HepG2 (cell line): Measurements from ENCODE around the gene VSTM1. TPM values are rescaled to one million over a fixed set of nuclear protein-coding genes. Genes with fewer than 3 reads are reported as not detected.

Experiments used
- ATAC-seq: fragments of 200-7000 bp; cut with Tn5 transposase; 3 replicates; pipeline ENCODE4 v1.9.1; 2020; ENCODE audit warnings: mild to moderate bottlenecking, moderate library complexity
- BruUV-seq: library from RNA; stranded (reverse); fragments of 400-500 nt; replicated peaks from 2 replicates; lab custom pipeline; 2021; lab: Mats Ljungman, UMichigan
- CTCF ChIA-PET: fragments of 300-600 bp; formaldehyde crosslinking; extraction: SDS; loops from one replicate; lab custom pipeline; 2021; ENCODE audit warnings: low total read pairs, inconsistent platforms, low intra/inter-chr PET ratio; lab: Yijun Ruan, JAX
- POLR2A ChIA-PET: fragments of 350-600 bp; sonication (Branson Sonifier 250); formaldehyde crosslinking; loops from one replicate; lab custom pipeline; 2020; ENCODE audit warnings: antibody characterized with exemption, inconsistent platforms; lab: Yijun Ruan, JAX
- DNase-seq: peaks from one replicate; pipeline ENCODE4 v3.0.0-alpha.2; 2015; ENCODE audit warnings: low spot score
- FAIRE-seq: peaks from 3 replicates; lab custom pipeline; 2011; peaks lifted over from hg19 to GRCh38; lab: Jason Lieb, UNC
- H2AFZ ChIP-seq: one replicate; pipeline ENCODE4 v1.6.1; 2011; ENCODE audit warnings: low read length, inconsistent platforms
- H3K27ac ChIP-seq: fragments of 300-600 bp; 3 replicates; pipeline ENCODE4 v1.8.0; 2011; ENCODE audit warnings: mixed run types, mild to moderate bottlenecking, mixed read lengths, low read length, inconsistent platforms; ENCODE audit not compliant: insufficient read depth; ENCODE audit errors: extremely low read length
- H3K27me3 ChIP-seq, 2 experiments: fragments of 200-600 bp in 1 of 2; 2 replicates in 1 of 2; 3 replicates in 1 of 2; pipeline versions ENCODE4 v1.6.0 to v1.8.0; 2011; ENCODE audit warnings: low read length in 2 of 2, mild to moderate bottlenecking in 2 of 2, moderate library complexity in 2 of 2, inconsistent platforms in 1 of 2; ENCODE audit not compliant: insufficient read depth in 2 of 2, control insufficient read depth in 1 of 2
- H3K36me3 ChIP-seq, 2 experiments: fragments of 200-600 bp in 1 of 2; replicated peaks in 1 of 2; 2 replicates in 1 of 2; 3 replicates in 1 of 2; pipeline versions ENCODE4 v1.5.1 to v1.8.0; 2011; ENCODE audit warnings: low read length in 2 of 2, inconsistent platforms in 1 of 2; ENCODE audit not compliant: insufficient read depth in 2 of 2, control insufficient read depth in 1 of 2
- H3K4me1 ChIP-seq: 2 replicates; pipeline ENCODE4 v1.5.1; 2012; ENCODE audit warnings: low read length, inconsistent platforms; ENCODE audit not compliant: insufficient read depth
- H3K4me2 ChIP-seq: 2 replicates; pipeline ENCODE4 v1.6.0; 2011; ENCODE audit warnings: low read depth, low read length, inconsistent platforms
- H3K4me3 ChIP-seq, 3 experiments: fragments of 200-600 bp in 1 of 3; sonication (generic), shearing (Covaris generic) in 1 of 3; replicated peaks in 1 of 3; 2 replicates each; pipeline ENCODE4 v1.5.1; 2011 to 2016; ENCODE audit warnings: low read length in 3 of 3, inconsistent platforms in 2 of 3, low read depth in 2 of 3, mild to moderate bottlenecking in 2 of 3, control low read depth in 1 of 3, mixed read lengths in 1 of 3; ENCODE audit not compliant: insufficient read depth in 1 of 3
- H3K79me2 ChIP-seq: one replicate; pipeline ENCODE4 v1.6.1; 2011; ENCODE audit warnings: low read length, inconsistent platforms; ENCODE audit not compliant: insufficient read depth
- H3K9ac ChIP-seq: 2 replicates; pipeline ENCODE4 v1.6.0; 2011; ENCODE audit warnings: mild to moderate bottlenecking, low read depth, low read length, inconsistent platforms; ENCODE audit not compliant: insufficient read depth
- H3K9me3 ChIP-seq: 2 replicates; pipeline ENCODE4 v1.5.1; 2012; ENCODE audit warnings: mild to moderate bottlenecking, low read length
- H4K20me1 ChIP-seq: 2 replicates; pipeline ENCODE4 v1.6.0; 2011; ENCODE audit warnings: inconsistent platforms, mild to moderate bottlenecking, low read length, moderate library complexity; ENCODE audit not compliant: insufficient read depth
- FOXK1 ChIP-seq: sonication (generic); formaldehyde crosslinking; IDR thresholded peaks from 2 replicates; pipeline ENCODE4 v1.4.0; 2020; ENCODE audit warnings: low read depth, missing genetic modification reagents, borderline replicate concordance
- GABPB1 ChIP-seq: IDR thresholded peaks from 2 replicates; pipeline ENCODE4 v1.6.1; 2016; ENCODE audit warnings: mild to moderate bottlenecking, missing genetic modification reagents, moderate library complexity, missing compliant biosample characterization
- NFYC ChIP-seq: IDR thresholded peaks from 2 replicates; pipeline ENCODE4 v1.6.1; 2016; ENCODE audit warnings: missing genetic modification reagents, missing compliant biosample characterization
- POLR2G ChIP-seq: fragments of 200-400 bp; formaldehyde crosslinking; IDR thresholded peaks from 2 replicates; pipeline ENCODE4 v1.6.1; 2018; ENCODE audit warnings: mild to moderate bottlenecking, low read depth, low read length, moderate library complexity
- REL ChIP-seq: sonication (generic); formaldehyde crosslinking; conservative IDR thresholded peaks from 2 replicates; pipeline ENCODE4 v1.8.0; 2022; ENCODE audit warnings: mild to moderate bottlenecking, missing genetic modification reagents, moderate library complexity
- SYNCRIP ChIP-seq: fragments of 200-400 bp; formaldehyde crosslinking; IDR thresholded peaks from 2 replicates; pipeline ENCODE4 v1.6.1; 2018; ENCODE audit warnings: mild to moderate bottlenecking, low read depth, low read length; ENCODE audit not compliant: insufficient read depth
- ZBTB39 ChIP-seq: sonication (generic); formaldehyde crosslinking; IDR thresholded peaks from 2 replicates; pipeline ENCODE4 v1.5.0; 2020; ENCODE audit warnings: missing genetic modification reagents
- ZNF382 ChIP-seq: sonication (generic); formaldehyde crosslinking; IDR thresholded peaks from 2 replicates; pipeline ENCODE4 v1.5.0; 2020; ENCODE audit warnings: missing genetic modification reagents, mild to moderate bottlenecking, borderline replicate concordance
- ZNF569 ChIP-seq: sonication (generic); formaldehyde crosslinking; IDR thresholded peaks from 2 replicates; pipeline ENCODE4 v1.5.0; 2020; ENCODE audit warnings: mild to moderate bottlenecking, missing genetic modification reagents, moderate library complexity, borderline replicate concordance
- ZNF777 ChIP-seq: sonication (generic); formaldehyde crosslinking; IDR thresholded peaks from 2 replicates; pipeline ENCODE4 v1.4.0; 2020; ENCODE audit warnings: missing genetic modification reagents
- ZNF816 ChIP-seq: sonication (generic); formaldehyde crosslinking; IDR thresholded peaks from 2 replicates; pipeline ENCODE4 v1.8.0; 2022; ENCODE audit warnings: missing genetic modification reagents, mild to moderate bottlenecking, borderline replicate concordance
- WGBS: methylation state at CpG from one replicate; pipeline ENCODE4 v1.1.6; 2017; ENCODE audit warnings: low lambda C conversion rate; 5-methylcytosine and 5-hydroxymethylcytosine counted together
- in situ Hi-C: cut with HindIII; loops from 2 replicates; pipeline ENCODE4 v1.10.0; 2017; ENCODE audit warnings: low pct_unique_long_range_greater_than_20kb; ENCODE audit not compliant: extremely low pct_ligation_motif_present
- intact Hi-C: fragments of 100-400 bp; cut with micrococcal nuclease; formaldehyde crosslinking; loops from one replicate; pipeline ENCODE4 v1.10.0; 2022; ENCODE audit not compliant: unreplicated experiment
- polyA plus RNA-seq, 8 experiments: library from polyadenylated mRNA; depleted of rRNA in 3 of 8; stranded (reverse) in 7 of 8; unstranded in 1 of 8; fragments of >200 nt; fragmentation: Illumina TruSeq in 4 of 8; extraction: Trizol in 4 of 8; gene quantifications; 2 replicates each; pipeline versions ENCODE4 v1.2.1 to v1.2.3, GENCODE V29; 2011 to 2016; ENCODE audit warnings: low read depth in 4 of 8, missing spikeins in 1 of 8, mixed read lengths in 1 of 8; ENCODE audit not compliant: insufficient read depth in 1 of 8
- total RNA-seq, 5 experiments: library from RNA; depleted of rRNA; stranded (reverse); fragments of >200 nt; fragmentation: Illumina TruSeq; extraction: Trizol; gene quantifications; 2 replicates each; pipeline ENCODE4 v1.2.3, GENCODE V29; 2016; ENCODE audit warnings: low read depth in 1 of 5
- TF ChIP-seq, protein P1 (sequence below): sonication (generic); formaldehyde crosslinking; IDR thresholded peaks from 2 replicates; pipeline ENCODE4 v1.5.0; 2020; ENCODE audit warnings: mild to moderate bottlenecking, missing genetic modification reagents, borderline replicate concordance
- TF ChIP-seq, protein P2 (sequence below): sonication (generic); formaldehyde crosslinking; IDR thresholded peaks from 2 replicates; pipeline ENCODE4 v1.5.1; 2020; ENCODE audit warnings: mild to moderate bottlenecking, missing genetic modification reagents, moderate library complexity
- TF ChIP-seq, protein P3 (sequence below): sonication (generic); formaldehyde crosslinking; IDR thresholded peaks from 2 replicates; pipeline ENCODE4 v1.4.0; 2020; ENCODE audit warnings: mild to moderate bottlenecking, missing genetic modification reagents

The VSTM1 gene
- total and polyA plus RNA-seq, 2 of the 13 experiments (the other 11 are each of a cell fraction or from before 2014, with no cell fraction given): not detected

- no peak overlapping the region for H3K4me3 ChIP-seq
- no peak overlapping the region for H3K9ac ChIP-seq
- H3K27ac ChIP-seq: no peak overlapping the region
- no peak overlapping the region for H2AFZ ChIP-seq
- no TSS peak for BruUV-seq
- ChIA-PET CTCF (no interaction called here), POLR2A (no interaction called here)
- H3K79me2 ChIP-seq: no peaks in the 10 kb centered on the region
- H3K4me1 ChIP-seq: 0 out of 2 replicates have a peak, but pooled peaks cover under 1% of the 10 kb centered on the region
- no peak for FAIRE-seq
- DNase-seq: no peak
- no peaks in the 10 kb centered on the region for H4K20me1 ChIP-seq
- in situ Hi-C loops: no loop called here
- WGBS: 36% methylated on average over 8 of the region's 8 CpGs
- intact Hi-C loops: no loop called here
- H3K4me2 ChIP-seq: no peak overlapping the region
- no peak for ATAC-seq
- peaks cover 5 to 31% of the 10 kb centered on the region in 2 experiments; a peak in 4 of 5 replicates for H3K27me3 ChIP-seq
- H3K9me3 ChIP-seq: no peaks in the 10 kb centered on the region
- no peaks in the 10 kb centered on the region for H3K36me3 ChIP-seq
- TF ChIP-seq, protein P1, sequence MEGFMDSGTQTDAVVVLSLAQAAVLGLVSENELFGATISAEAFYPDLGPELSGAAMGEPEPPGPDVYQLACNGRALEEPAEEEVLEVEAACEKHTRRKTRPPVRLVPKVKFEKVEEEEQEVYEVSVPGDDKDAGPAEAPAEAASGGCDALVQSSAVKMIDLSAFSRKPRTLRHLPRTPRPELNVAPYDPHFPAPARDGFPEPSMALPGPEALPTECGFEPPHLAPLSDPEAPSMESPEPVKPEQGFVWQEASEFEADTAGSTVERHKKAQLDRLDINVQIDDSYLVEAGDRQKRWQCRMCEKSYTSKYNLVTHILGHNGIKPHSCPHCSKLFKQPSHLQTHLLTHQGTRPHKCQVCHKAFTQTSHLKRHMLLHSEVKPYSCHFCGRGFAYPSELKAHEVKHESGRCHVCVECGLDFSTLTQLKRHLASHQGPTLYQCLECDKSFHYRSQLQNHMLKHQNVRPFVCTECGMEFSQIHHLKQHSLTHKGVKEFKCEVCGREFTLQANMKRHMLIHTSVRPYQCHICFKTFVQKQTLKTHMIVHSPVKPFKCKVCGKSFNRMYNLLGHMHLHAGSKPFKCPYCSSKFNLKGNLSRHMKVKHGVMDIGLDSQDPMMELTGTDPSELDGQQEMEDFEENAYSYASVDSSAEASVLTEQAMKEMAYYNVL (CRISPR knock-in tag): no peak
- TF ChIP-seq FOXK1 (CRISPR knock-in tag) (no peak), ZNF816 (no peak), ZNF569 (no peak), POLR2G (no peak), GABPB1 (CRISPR knock-in tag) (no peak), NFYC (CRISPR knock-in tag) (no peak), ZBTB39 (CRISPR knock-in tag) (no peak), ZNF382 (CRISPR knock-in tag) (no peak), REL (CRISPR knock-in tag) (no peak), SYNCRIP (no peak), ZNF777 (CRISPR knock-in tag) (no peak)
- TF ChIP-seq, protein P2, sequence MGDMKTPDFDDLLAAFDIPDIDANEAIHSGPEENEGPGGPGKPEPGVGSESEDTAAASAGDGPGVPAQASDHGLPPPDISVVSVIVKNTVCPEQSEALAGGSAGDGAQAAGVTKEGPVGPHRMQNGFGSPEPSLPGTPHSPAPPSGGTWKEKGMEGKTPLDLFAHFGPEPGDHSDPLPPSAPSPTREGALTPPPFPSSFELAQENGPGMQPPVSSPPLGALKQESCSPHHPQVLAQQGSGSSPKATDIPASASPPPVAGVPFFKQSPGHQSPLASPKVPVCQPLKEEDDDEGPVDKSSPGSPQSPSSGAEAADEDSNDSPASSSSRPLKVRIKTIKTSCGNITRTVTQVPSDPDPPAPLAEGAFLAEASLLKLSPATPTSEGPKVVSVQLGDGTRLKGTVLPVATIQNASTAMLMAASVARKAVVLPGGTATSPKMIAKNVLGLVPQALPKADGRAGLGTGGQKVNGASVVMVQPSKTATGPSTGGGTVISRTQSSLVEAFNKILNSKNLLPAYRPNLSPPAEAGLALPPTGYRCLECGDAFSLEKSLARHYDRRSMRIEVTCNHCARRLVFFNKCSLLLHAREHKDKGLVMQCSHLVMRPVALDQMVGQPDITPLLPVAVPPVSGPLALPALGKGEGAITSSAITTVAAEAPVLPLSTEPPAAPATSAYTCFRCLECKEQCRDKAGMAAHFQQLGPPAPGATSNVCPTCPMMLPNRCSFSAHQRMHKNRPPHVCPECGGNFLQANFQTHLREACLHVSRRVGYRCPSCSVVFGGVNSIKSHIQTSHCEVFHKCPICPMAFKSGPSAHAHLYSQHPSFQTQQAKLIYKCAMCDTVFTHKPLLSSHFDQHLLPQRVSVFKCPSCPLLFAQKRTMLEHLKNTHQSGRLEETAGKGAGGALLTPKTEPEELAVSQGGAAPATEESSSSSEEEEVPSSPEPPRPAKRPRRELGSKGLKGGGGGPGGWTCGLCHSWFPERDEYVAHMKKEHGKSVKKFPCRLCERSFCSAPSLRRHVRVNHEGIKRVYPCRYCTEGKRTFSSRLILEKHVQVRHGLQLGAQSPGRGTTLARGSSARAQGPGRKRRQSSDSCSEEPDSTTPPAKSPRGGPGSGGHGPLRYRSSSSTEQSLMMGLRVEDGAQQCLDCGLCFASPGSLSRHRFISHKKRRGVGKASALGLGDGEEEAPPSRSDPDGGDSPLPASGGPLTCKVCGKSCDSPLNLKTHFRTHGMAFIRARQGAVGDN (CRISPR knock-in tag): no peak
- TF ChIP-seq, protein P3, sequence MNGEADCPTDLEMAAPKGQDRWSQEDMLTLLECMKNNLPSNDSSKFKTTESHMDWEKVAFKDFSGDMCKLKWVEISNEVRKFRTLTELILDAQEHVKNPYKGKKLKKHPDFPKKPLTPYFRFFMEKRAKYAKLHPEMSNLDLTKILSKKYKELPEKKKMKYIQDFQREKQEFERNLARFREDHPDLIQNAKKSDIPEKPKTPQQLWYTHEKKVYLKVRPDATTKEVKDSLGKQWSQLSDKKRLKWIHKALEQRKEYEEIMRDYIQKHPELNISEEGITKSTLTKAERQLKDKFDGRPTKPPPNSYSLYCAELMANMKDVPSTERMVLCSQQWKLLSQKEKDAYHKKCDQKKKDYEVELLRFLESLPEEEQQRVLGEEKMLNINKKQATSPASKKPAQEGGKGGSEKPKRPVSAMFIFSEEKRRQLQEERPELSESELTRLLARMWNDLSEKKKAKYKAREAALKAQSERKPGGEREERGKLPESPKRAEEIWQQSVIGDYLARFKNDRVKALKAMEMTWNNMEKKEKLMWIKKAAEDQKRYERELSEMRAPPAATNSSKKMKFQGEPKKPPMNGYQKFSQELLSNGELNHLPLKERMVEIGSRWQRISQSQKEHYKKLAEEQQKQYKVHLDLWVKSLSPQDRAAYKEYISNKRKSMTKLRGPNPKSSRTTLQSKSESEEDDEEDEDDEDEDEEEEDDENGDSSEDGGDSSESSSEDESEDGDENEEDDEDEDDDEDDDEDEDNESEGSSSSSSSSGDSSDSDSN (CRISPR knock-in tag): no peak
These were observed 49.8 kb downstream of the VSTM1 start for GRCh38 chr19:54013866-54014265.
